ENCODE measurements around the gene RAMP3. TPM values are rescaled to one million over a fixed set of nuclear protein-coding genes. Genes with fewer than 3 reads are reported as not detected.

RAMP3 gene
- total and polyA plus RNA-seq, 7 donors = 2.5 to 57.8 (median 26.0) TPM

- TF ChIP-seq POLR2AphosphoS5 (IDR thresholded peaks at IDR 0.05) (no peak), CTCF (IDR thresholded peaks at IDR 0.05) (no peak), POLR2A (IDR thresholded peaks at IDR 0.05) (no peak), EP300 (IDR thresholded peaks at IDR 0.05) (no peak)
- 69 to 85% methylated on average over 9 of the region's 9 CpGs for WGBS, 2 donors
- no peak for DNase-seq
- Histone ChIP-seq H3K9me3 (no peaks in the 10 kb centered on the region), H3K27ac (no peak overlapping the region), H3K36me3 (no peaks in the 10 kb centered on the region), H3K4me3 (no peak overlapping the region), H3K4me1 (no peaks in the 10 kb centered on the region), H3K27me3 (peaks cover 0 to 6% (median 0%) of the 10 kb centered on the region in 3 donors)
- intact Hi-C loops (cut with DNase I) = no loop called here
These were observed 67.8 kb downstream of the RAMP3 start for GRCh38 chr7:45225311-45225947.

GRCh38 chr7:45225948-45226335, 68.4 kb downstream of the RAMP3 start:
- 37 to 61% methylated on average over 2 of the region's 2 CpGs for WGBS, 2 donors
- H3K9me3 ChIP-seq = no peaks in the 10 kb centered on the region
- H3K4me1 ChIP-seq = no peaks in the 10 kb centered on the region
- no peak for TF ChIP-seq POLR2A (IDR thresholded peaks at IDR 0.05)
- TF ChIP-seq EP300 (IDR thresholded peaks at IDR 0.05) = no peak
- TF ChIP-seq CTCF (IDR thresholded peaks at IDR 0.05) = no peak
- no peak for TF ChIP-seq POLR2AphosphoS5 (IDR thresholded peaks at IDR 0.05)
- no peaks in the 10 kb centered on the region for H3K36me3 ChIP-seq
- peaks cover 0 to 6% (median 0%) of the 10 kb centered on the region in 3 donors for H3K27me3 ChIP-seq
- no peak overlapping the region for H3K4me3 ChIP-seq
- H3K27ac ChIP-seq = no peak overlapping the region
- no peak for DNase-seq
- intact Hi-C loops (cut with DNase I) = no loop called here

DNA sequence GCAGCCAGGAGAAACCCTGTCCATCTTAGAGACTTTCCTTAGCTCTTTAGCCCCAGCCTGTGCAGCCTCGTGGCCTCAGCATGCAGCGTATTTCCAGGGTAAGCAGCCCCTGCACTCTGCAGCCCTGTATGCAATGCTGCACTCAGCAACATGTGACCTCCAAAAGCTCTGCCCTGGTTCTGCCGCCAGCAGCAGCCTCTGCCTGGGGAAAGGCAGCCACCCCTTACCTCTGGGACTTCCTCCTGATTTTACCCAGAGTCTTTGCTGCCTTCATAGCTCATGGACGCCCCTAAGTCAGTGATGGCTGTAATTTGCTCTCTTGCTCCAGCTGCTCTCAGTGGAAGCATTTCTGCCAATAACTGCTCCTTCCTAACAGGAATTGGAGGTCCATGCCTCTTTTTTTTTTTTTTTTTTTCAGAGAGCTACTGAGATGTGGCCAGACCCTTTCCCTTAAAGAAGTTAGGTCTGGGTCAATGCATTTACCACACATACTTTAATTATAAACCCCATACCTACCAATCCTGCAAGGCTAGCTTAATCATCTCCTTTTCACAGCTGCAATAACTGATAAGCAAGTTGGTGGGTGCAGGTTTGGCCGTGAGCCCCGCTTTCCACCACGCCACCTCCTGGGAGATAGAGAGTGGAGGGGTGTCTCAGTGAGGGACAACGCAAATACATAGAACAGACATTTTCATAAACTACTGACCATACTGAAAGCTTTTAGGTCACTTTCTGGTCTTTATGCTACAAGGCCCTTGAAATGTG, 71.7 kb downstream of the RAMP3 start:
- intact Hi-C loops (cut with DNase I) = no loop called here

DNA sequence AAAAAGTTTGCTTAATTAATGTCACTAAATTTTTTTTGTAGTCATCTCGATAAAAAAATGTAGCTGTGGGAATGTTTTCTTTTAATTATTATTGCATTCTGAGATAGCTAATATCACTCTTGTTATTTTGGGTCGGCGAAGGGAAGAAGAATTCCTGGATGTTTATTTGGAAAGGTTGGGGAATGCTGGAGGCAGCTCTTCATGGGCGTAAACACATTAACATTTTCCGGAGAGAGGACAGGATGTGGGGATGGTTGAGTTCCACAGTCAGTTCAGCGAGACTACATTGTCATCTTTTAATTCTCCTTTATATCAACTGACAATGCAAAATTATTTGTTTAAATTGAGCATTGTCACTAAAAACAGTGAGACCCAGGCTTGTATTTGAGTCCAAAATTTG, 72.5 kb downstream of the RAMP3 start:
- WGBS, 2 donors = 44 to 54% methylated on average over 6 of the region's 6 CpGs
- Histone ChIP-seq H3K27ac (no peak overlapping the region), H3K4me1 (no peaks in the 10 kb centered on the region), H3K4me3 (no peak overlapping the region), H3K9me3 (no peaks in the 10 kb centered on the region), H3K36me3 (no peaks in the 10 kb centered on the region), H3K27me3 (peaks cover 0 to 6% (median 0%) of the 10 kb centered on the region in 3 donors)
- intact Hi-C loops (cut with DNase I) = no loop called here
- TF ChIP-seq POLR2AphosphoS5 (IDR thresholded peaks at IDR 0.05) = no peak
- no peak for TF ChIP-seq EP300 (IDR thresholded peaks at IDR 0.05)
- no peak for DNase-seq

More for the DNA sequence above, 71.7 kb downstream of the RAMP3 start:
- TF ChIP-seq CTCF (IDR thresholded peaks at IDR 0.05) = no peak
- TF ChIP-seq POLR2A (IDR thresholded peaks at IDR 0.05) = no peak
- TF ChIP-seq EP300 (IDR thresholded peaks at IDR 0.05) = no peak
- no peak for TF ChIP-seq POLR2AphosphoS5 (IDR thresholded peaks at IDR 0.05)
- Histone ChIP-seq H3K4me1 (no peaks in the 10 kb centered on the region), H3K36me3 (no peaks in the 10 kb centered on the region), H3K4me3 (no peak overlapping the region), H3K9me3 (no peaks in the 10 kb centered on the region), H3K27me3 (peaks cover 0 to 6% (median 0%) of the 10 kb centered on the region in 3 donors), H3K27ac (no peak overlapping the region)
- no peak for DNase-seq
- WGBS, 2 donors = 57 to 64% methylated on average over 8 of the region's 8 CpGs

- Histone ChIP-seq H3K4me1 (no peaks in the 10 kb centered on the region), H3K27ac (no peak overlapping the region), H3K27me3 (peaks cover 0 to 6% (median 0%) of the 10 kb centered on the region in 3 donors), H3K4me3 (no peak overlapping the region), H3K36me3 (no peaks in the 10 kb centered on the region), H3K9me3 (no peaks in the 10 kb centered on the region)
- intact Hi-C loops (cut with DNase I) = no loop called here
- no peak for DNase-seq
- TF ChIP-seq POLR2A (IDR thresholded peaks at IDR 0.05) = no peak
- TF ChIP-seq EP300 (IDR thresholded peaks at IDR 0.05) = no peak
- TF ChIP-seq CTCF (IDR thresholded peaks at IDR 0.05) = no peak
- no peak for TF ChIP-seq POLR2AphosphoS5 (IDR thresholded peaks at IDR 0.05)
- 56 to 72% methylated on average over 4 of the region's 4 CpGs for WGBS, 2 donors
These were observed 73.1 kb downstream of the RAMP3 start for GRCh38 chr7:45230611-45231165.
